ENCODE results near the gene IL25.

IL25 gene

DNA sequence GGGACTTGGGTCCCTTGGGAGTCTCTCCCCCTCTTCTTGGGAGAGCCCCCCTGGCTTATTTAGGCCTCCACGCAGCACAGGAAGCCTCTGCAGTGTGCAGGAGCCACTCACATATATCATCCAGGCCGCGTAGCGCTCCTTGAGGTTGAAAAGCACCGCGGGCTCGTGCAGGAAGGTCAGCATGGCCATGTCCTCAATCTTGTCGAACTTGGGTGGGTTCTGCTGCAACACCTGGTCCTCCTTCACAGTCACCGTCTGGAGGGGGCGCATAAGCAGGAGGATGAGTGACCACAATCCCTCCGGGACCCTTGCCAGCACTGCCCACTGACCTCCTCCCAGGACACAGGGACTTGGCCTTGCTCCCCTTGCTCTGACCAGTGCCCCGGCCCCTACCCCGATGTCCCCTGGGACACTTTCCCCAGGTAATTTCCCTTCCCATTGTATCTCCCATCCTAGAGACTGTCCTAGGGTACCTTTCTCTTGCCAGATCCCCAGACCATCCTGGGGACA is 33.0 kb downstream of the IL25 start:
- no peak overlapping the region for H3K9ac ChIP-seq (ENCODE audit: low read depth, low read length)
- no peak overlapping the region for H3K4me2 ChIP-seq (ENCODE audit: insufficient read depth, low read length)
- H3K27ac ChIP-seq (ENCODE audit: low read length): no peak overlapping the region
- no peaks in the 10 kb centered on the region for H3K36me3 ChIP-seq (ENCODE audit: insufficient read depth, low read length)
- H3K4me1 ChIP-seq (ENCODE audit: insufficient read depth, low read length): no peaks in the 10 kb centered on the region
- ATAC-seq (ENCODE audit: insufficient read depth, low read depth) (no peak), DNase-seq (no peak)
- H3K9me3 ChIP-seq (ENCODE audit: insufficient read depth, low read length, severe bottlenecking): no peaks in the 10 kb centered on the region
- no peaks in the 10 kb centered on the region; the same call in 1 of the 2 replicates for H4K20me1 ChIP-seq (ENCODE audit: insufficient read depth, low read length)
- H2AFZ ChIP-seq (ENCODE audit: low read depth, low read length): no peak overlapping the region
- no peak for TF ChIP-seq EZH2 (IDR thresholded peaks at IDR 0.05; ENCODE audit: borderline replicate concordance, low read depth, low read length, severe bottlenecking)
- TF ChIP-seq, protein P1, sequence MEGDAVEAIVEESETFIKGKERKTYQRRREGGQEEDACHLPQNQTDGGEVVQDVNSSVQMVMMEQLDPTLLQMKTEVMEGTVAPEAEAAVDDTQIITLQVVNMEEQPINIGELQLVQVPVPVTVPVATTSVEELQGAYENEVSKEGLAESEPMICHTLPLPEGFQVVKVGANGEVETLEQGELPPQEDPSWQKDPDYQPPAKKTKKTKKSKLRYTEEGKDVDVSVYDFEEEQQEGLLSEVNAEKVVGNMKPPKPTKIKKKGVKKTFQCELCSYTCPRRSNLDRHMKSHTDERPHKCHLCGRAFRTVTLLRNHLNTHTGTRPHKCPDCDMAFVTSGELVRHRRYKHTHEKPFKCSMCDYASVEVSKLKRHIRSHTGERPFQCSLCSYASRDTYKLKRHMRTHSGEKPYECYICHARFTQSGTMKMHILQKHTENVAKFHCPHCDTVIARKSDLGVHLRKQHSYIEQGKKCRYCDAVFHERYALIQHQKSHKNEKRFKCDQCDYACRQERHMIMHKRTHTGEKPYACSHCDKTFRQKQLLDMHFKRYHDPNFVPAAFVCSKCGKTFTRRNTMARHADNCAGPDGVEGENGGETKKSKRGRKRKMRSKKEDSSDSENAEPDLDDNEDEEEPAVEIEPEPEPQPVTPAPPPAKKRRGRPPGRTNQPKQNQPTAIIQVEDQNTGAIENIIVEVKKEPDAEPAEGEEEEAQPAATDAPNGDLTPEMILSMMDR (IDR thresholded peaks at IDR 0.05; ENCODE audit: borderline replicate concordance, extremely low read depth, low read length, poor library complexity, severe bottlenecking): no peak
- no peak overlapping the region for H3K4me3 ChIP-seq (ENCODE audit: low read depth in 1 of 2, low read length in 2 of 2)
- no peaks in the 10 kb centered on the region for H3K79me2 ChIP-seq (ENCODE audit: insufficient read depth, low read length)
- H3K27me3 ChIP-seq (ENCODE audit: insufficient read depth, low read length, poor library complexity): peaks cover 31% of the 10 kb centered on the region

DNA sequence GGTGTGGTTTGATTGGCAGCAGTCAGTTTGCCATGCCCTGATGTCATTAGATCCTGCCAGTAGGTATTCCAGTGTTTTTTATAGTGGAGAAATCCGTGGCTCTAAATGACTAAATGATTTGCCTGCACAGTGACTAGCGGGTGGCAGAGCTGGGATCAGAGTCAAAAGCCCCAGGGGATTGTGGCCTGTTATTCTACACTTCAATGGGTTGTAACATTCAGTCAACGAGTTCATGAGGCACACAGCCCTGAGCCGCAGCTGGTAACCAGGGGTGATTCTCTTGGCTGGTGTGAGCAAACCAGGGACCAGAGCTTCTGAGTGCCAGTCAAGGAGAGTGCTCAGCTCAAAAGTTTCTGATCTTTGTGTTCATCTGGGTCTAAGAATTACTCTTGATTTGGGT is 33.6 kb downstream of the IL25 start:
- Histone ChIP-seq H3K27me3 (ENCODE audit: insufficient read depth, low read length, poor library complexity) (peaks cover 33% of the 10 kb centered on the region), H3K79me2 (ENCODE audit: insufficient read depth, low read length) (no peaks in the 10 kb centered on the region), H3K9ac (ENCODE audit: low read depth, low read length) (no peak overlapping the region), H3K4me2 (ENCODE audit: insufficient read depth, low read length) (no peak overlapping the region), H3K27ac (ENCODE audit: low read length) (no peak overlapping the region), H3K9me3 (ENCODE audit: insufficient read depth, low read length, severe bottlenecking) (no peaks in the 10 kb centered on the region), H4K20me1 (ENCODE audit: insufficient read depth, low read length) (no peaks in the 10 kb centered on the region; the same call in 1 of the 2 replicates), H3K4me3 (ENCODE audit: low read depth in 1 of 2, low read length in 2 of 2) (no peak overlapping the region), H2AFZ (ENCODE audit: low read depth, low read length) (no peak overlapping the region), H3K4me1 (ENCODE audit: insufficient read depth, low read length) (no peaks in the 10 kb centered on the region), H3K36me3 (ENCODE audit: insufficient read depth, low read length) (no peaks in the 10 kb centered on the region)
- no peak for TF ChIP-seq EZH2 (IDR thresholded peaks at IDR 0.05; ENCODE audit: borderline replicate concordance, low read depth, low read length, severe bottlenecking)
- TF ChIP-seq, protein P1 (IDR thresholded peaks at IDR 0.05; ENCODE audit: borderline replicate concordance, extremely low read depth, low read length, poor library complexity, severe bottlenecking): no peak
- ATAC-seq (ENCODE audit: insufficient read depth, low read depth) (peak; percentile 33; the same call in 1 of the 3 replicates), DNase-seq (no peak)

DNA sequence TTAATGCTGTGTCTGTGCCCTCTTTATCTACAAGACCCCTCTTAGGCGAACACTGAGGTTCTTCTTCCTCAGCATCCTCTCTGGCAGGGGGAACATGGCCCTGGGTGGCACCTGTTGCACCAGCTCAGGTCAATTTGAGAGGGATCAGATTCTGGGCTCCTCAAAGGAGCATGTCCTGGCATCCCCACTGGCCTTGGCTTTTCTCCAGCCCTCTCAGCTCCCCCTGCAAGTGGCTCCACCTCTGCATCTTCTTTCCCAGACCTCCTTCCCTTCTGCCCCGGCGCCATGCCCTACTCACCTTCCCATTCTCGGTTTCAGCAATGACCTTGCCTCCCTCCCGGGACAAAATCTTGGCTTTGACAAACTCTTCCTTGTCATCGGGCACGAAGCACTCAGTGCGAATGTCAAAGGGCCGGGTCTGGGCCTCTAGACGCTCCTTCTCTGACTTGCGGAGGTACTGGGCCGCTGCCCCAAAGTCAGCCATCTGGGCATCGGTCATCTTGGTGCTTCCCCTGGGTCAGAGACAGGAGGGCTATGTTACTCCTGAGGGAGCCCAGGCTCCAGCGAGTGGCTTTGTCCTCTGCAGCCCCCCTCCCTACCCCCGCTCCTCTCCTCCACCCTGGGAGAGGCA is 34.2 kb downstream of the IL25 start:
- no peaks in the 10 kb centered on the region for H3K79me2 ChIP-seq (ENCODE audit: insufficient read depth, low read length)
- no peak overlapping the region for H2AFZ ChIP-seq (ENCODE audit: low read depth, low read length)
- no peaks in the 10 kb centered on the region for H3K4me1 ChIP-seq (ENCODE audit: insufficient read depth, low read length)
- H3K27me3 ChIP-seq (ENCODE audit: insufficient read depth, low read length, poor library complexity): peaks cover 33% of the 10 kb centered on the region
- no peak overlapping the region for H3K4me2 ChIP-seq (ENCODE audit: insufficient read depth, low read length)
- no peak for ATAC-seq (ENCODE audit: insufficient read depth, low read depth)
- no peaks in the 10 kb centered on the region for H3K9me3 ChIP-seq (ENCODE audit: insufficient read depth, low read length, severe bottlenecking)
- H3K27ac ChIP-seq (ENCODE audit: low read length): no peak overlapping the region
- no peaks in the 10 kb centered on the region; the same call in none of the 2 replicates for H4K20me1 ChIP-seq (ENCODE audit: insufficient read depth, low read length)
- no peak for TF ChIP-seq EZH2 (IDR thresholded peaks at IDR 0.05; ENCODE audit: borderline replicate concordance, low read depth, low read length, severe bottlenecking)
- TF ChIP-seq, protein P1 (IDR thresholded peaks at IDR 0.05; ENCODE audit: borderline replicate concordance, extremely low read depth, low read length, poor library complexity, severe bottlenecking): no peak
- H3K9ac ChIP-seq (ENCODE audit: low read depth, low read length): no peak overlapping the region
- DNase-seq: no peak
- H3K36me3 ChIP-seq (ENCODE audit: insufficient read depth, low read length): no peaks in the 10 kb centered on the region
- H3K4me3 ChIP-seq (ENCODE audit: low read depth in 1 of 2, low read length in 2 of 2): no peak overlapping the region
